H9 (cell line): ENCODE results near the gene HOXA7. TPM values are rescaled to one million over a fixed set of nuclear protein-coding genes. Genes with fewer than 3 reads are reported as not detected.

Experiments used
- DNase-seq: peaks from one replicate; pipeline ENCODE4 v3.0.0-alpha.2; 2017
- H2AFZ ChIP-seq: one replicate; pipeline ENCODE4 v1.6.1; 2013; ENCODE audit warnings: mild to moderate bottlenecking, low read length, control low read depth, moderate library complexity
- H2AK5ac ChIP-seq: 2 replicates; pipeline ENCODE4 v1.6.1; 2013; ENCODE audit warnings: low read length, control low read depth, mixed read lengths; ENCODE audit not compliant: insufficient read length
- H2BK120ac ChIP-seq: one replicate; pipeline ENCODE4 v1.6.1; 2013; ENCODE audit warnings: low read depth, mild to moderate bottlenecking, low read length, control low read depth, inconsistent platforms; ENCODE audit not compliant: poor library complexity, severe bottlenecking
- H2BK12ac ChIP-seq: 2 replicates; pipeline ENCODE4 v1.6.1; 2013; ENCODE audit warnings: low read length, control low read depth, mixed read lengths, low read depth; ENCODE audit not compliant: insufficient read length
- H2BK15ac ChIP-seq: 2 replicates; pipeline ENCODE4 v1.6.1; 2013; ENCODE audit warnings: low read depth, low read length, control low read depth
- H2BK20ac ChIP-seq: one replicate; pipeline ENCODE4 v1.6.1; 2013; ENCODE audit warnings: low read depth, mild to moderate bottlenecking, low read length, control low read depth, inconsistent platforms; ENCODE audit not compliant: poor library complexity, severe bottlenecking
- H2BK5ac ChIP-seq: 2 replicates; pipeline ENCODE4 v1.6.1; 2013; ENCODE audit warnings: low read length, control low read depth, mixed read lengths; ENCODE audit not compliant: insufficient read length
- H3K14ac ChIP-seq: 2 replicates; pipeline ENCODE4 v1.6.1; 2013; ENCODE audit warnings: low read length, control low read depth; ENCODE audit not compliant: insufficient read depth
- H3K18ac ChIP-seq: 2 replicates; pipeline ENCODE4 v1.6.1; 2013; ENCODE audit warnings: low read depth, mild to moderate bottlenecking, mixed read lengths, low read length, control low read depth; ENCODE audit not compliant: insufficient read length
- H3K23ac ChIP-seq: 2 replicates; pipeline ENCODE4 v1.6.1; 2013; ENCODE audit warnings: low read length, control low read depth, mixed read lengths, low read depth; ENCODE audit not compliant: insufficient read length
- H3K23me2 ChIP-seq: 2 replicates; pipeline ENCODE4 v1.6.1; 2013; ENCODE audit warnings: low read depth, mild to moderate bottlenecking, mixed read lengths, low read length, control low read depth; ENCODE audit not compliant: insufficient read length, poor library complexity, severe bottlenecking
- H3K27ac ChIP-seq: 2 replicates; pipeline ENCODE4 v1.5.1; 2013; ENCODE audit warnings: low read length, control low read depth, mixed read lengths, low read depth; ENCODE audit not compliant: insufficient read length
- H3K27me3 ChIP-seq: 2 replicates; pipeline ENCODE4 v1.6.1; 2013; ENCODE audit warnings: low read length, control low read depth, inconsistent platforms; ENCODE audit not compliant: insufficient read depth
- H3K4ac ChIP-seq: 2 replicates; pipeline ENCODE4 v1.6.1; 2013; ENCODE audit warnings: low read depth, mild to moderate bottlenecking, control low read depth, inconsistent platforms, low read length, moderate library complexity
- H3K4me1 ChIP-seq: 2 replicates; pipeline ENCODE4 v1.6.1; 2013; ENCODE audit warnings: low read length, control low read depth, inconsistent platforms; ENCODE audit not compliant: insufficient read depth
- H3K4me2 ChIP-seq: 2 replicates; pipeline ENCODE4 v1.6.1; 2013; ENCODE audit warnings: low read length, control low read depth, mixed read lengths; ENCODE audit not compliant: insufficient read length, insufficient read depth
- H3K56ac ChIP-seq: 2 replicates; pipeline ENCODE4 v1.6.1; 2013; ENCODE audit warnings: low read depth, mild to moderate bottlenecking, mixed read lengths, low read length, control low read depth; ENCODE audit not compliant: insufficient read length
- H3K79me1 ChIP-seq: 2 replicates; pipeline ENCODE4 v1.6.1; 2013; ENCODE audit warnings: low read depth, mild to moderate bottlenecking, moderate library complexity, low read length, control low read depth, inconsistent platforms; ENCODE audit not compliant: insufficient read depth, poor library complexity, severe bottlenecking
- H3K79me2 ChIP-seq: 2 replicates; pipeline ENCODE4 v1.6.1; 2013; ENCODE audit warnings: low read length, control low read depth, inconsistent platforms; ENCODE audit not compliant: insufficient read depth
- H3K9ac ChIP-seq: 2 replicates; pipeline ENCODE4 v1.6.1; 2013; ENCODE audit warnings: low read length, control low read depth, mixed read lengths; ENCODE audit not compliant: insufficient read length; ENCODE audit errors: extremely low read depth
- H3K9me3 ChIP-seq: one replicate; pipeline ENCODE4 v1.6.1; 2013; ENCODE audit warnings: low read depth, low read length, inconsistent platforms; ENCODE audit not compliant: control insufficient read depth
- H3T11ph ChIP-seq: one replicate; pipeline ENCODE4 v1.6.1; 2013; ENCODE audit warnings: mild to moderate bottlenecking, low read length, control low read depth, inconsistent platforms
- H4K20me1 ChIP-seq: one replicate; pipeline ENCODE4 v1.6.1; 2013; ENCODE audit not compliant: control insufficient read depth, insufficient read length, insufficient read depth
- H4K5ac ChIP-seq: 2 replicates; pipeline ENCODE4 v1.6.1; 2013; ENCODE audit warnings: low read depth, mild to moderate bottlenecking, mixed read lengths, low read length, control low read depth; ENCODE audit not compliant: insufficient read length
- H4K8ac ChIP-seq: replicated peaks from 2 replicates; pipeline ENCODE4 v1.6.1; 2013; ENCODE audit warnings: low read length, control low read depth, mixed read lengths, low read depth; ENCODE audit not compliant: insufficient read length
- H4K91ac ChIP-seq: 2 replicates; pipeline ENCODE4 v1.6.1; 2013; ENCODE audit warnings: low read depth, mild to moderate bottlenecking, moderate library complexity, mixed read lengths, low read length, control low read depth; ENCODE audit not compliant: insufficient read length
- H3K27ac Mint-ChIP-seq, 3 experiments: 2 replicates in 2 of 3; 3 replicates in 1 of 3; pipeline ENCODE4 v1.8.0; 2020 to 2021; ENCODE audit warnings: mixed read lengths in 3 of 3, mild to moderate bottlenecking in 1 of 3, moderate library complexity in 1 of 3
- H3K27me3 Mint-ChIP-seq: 2 replicates; pipeline ENCODE4 v1.8.0; 2021; ENCODE audit warnings: low read depth, mild to moderate bottlenecking, moderate library complexity, mixed read lengths
- H3K36me3 Mint-ChIP-seq, 3 experiments: 2 replicates in 2 of 3; 3 replicates in 1 of 3; pipeline ENCODE4 v1.8.0; 2020 to 2021; ENCODE audit warnings: low read depth in 3 of 3, mixed read lengths in 3 of 3; ENCODE audit not compliant: insufficient read depth in 1 of 3
- H3K4me1 Mint-ChIP-seq, 2 experiments: 2 replicates each; pipeline ENCODE4 v1.8.0; 2020; ENCODE audit warnings: mixed read lengths in 2 of 2
- H3K4me3 Mint-ChIP-seq, 2 experiments: 2 replicates in 1 of 2; 3 replicates in 1 of 2; pipeline ENCODE4 v1.8.0; 2020 to 2021; ENCODE audit warnings: mild to moderate bottlenecking in 2 of 2, mixed read lengths in 2 of 2, moderate library complexity in 1 of 2
- H3K9me3 Mint-ChIP-seq, 2 experiments: 2 replicates in 1 of 2; 3 replicates in 1 of 2; pipeline ENCODE4 v1.8.0; 2020; ENCODE audit warnings: mild to moderate bottlenecking in 2 of 2, mixed read lengths in 2 of 2, moderate library complexity in 1 of 2
- WGBS: extraction: QIAGEN DNeasy Blood & Tissue Kit; methylation state at CpG from one replicate; pipeline ENCODE4 v1.1.7; 2013; ENCODE audit warnings: missing lambda C conversion rate, low lambda C conversion rate, mixed read lengths; ENCODE audit not compliant: insufficient read length; ENCODE audit errors: extremely low coverage; 5-methylcytosine and 5-hydroxymethylcytosine counted together
- total RNA-seq: library from RNA; stranded (reverse); gene quantifications from 2 replicates; pipeline ENCODE4 v1.2.1, GENCODE V29; 2021
- TF ChIP-seq, protein P1 (sequence below): fragments of 200-600 bp; sonication (generic); conservative IDR thresholded peaks from 3 replicates; pipeline ENCODE4 v1.8.0; 2021; ENCODE audit warnings: antibody characterized with exemption, mild to moderate bottlenecking

Gene HOXA7
- total RNA-seq, 1 experiment from 2014 or later = not detected

DNA sequence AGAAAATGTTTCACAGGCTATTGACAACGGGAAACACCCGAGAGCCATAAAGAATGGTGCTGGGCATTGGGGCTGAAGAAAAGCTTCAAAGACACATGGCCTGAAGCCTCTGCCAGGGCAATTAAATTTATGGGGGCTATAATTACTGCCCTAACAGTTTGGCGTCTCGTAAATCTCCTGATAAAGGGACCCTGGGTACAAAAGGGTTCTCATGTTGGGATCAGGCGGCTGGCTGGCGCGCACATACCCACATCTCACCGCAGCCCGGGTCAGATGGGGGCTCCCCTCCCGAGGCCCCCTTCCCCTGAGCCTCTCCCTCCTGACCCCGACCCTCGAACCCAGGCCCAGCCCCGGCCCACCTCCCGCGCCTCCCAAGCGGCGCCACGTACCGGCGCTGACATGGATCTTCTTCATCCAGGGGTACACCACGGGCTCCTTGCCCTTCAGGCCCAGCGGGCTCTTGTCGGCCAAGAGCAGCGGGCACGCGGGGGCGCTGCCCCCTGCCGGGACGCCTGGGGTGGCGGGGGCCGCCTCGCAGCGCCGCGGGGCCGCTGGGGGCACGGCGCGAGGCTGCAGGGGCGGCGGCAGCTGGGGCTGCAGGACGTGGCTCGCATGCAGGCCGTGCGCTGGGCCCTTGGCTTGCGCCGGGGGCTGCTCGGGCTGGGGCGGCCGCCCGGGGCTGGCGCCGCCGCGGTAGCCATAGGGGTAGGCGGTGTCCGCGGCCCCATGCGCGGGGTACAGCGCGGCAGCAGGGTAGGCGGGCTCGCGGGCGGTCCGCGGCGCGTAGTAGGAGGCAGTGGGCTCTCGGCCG is 26.5 kb downstream of the HOXA7 start:
- peaks cover 0 to 10% of the 10 kb centered on the region in 2 experiments; a peak in 3 of 5 replicates for H3K9me3 Mint-ChIP-seq
- no peak overlapping the region for H2BK12ac ChIP-seq
- no peak overlapping the region for H3K56ac ChIP-seq
- H3K4me3 Mint-ChIP-seq = no peak overlapping the region
- WGBS = no CpG with 5 or more reads among the region's 72 CpGs
- no peaks in the 10 kb centered on the region for H3K23me2 ChIP-seq
- no peak overlapping the region for H3K27ac ChIP-seq
- no peak overlapping the region for H4K5ac ChIP-seq
- no peak overlapping the region for H2BK20ac ChIP-seq
- H3K4ac ChIP-seq = no peak overlapping the region
- no peak overlapping the region for H3K14ac ChIP-seq
- no peak overlapping the region for H3K18ac ChIP-seq
- H2AK5ac ChIP-seq = no peak overlapping the region
- H3K27ac Mint-ChIP-seq = no peak overlapping the region
- H2BK5ac ChIP-seq = no peak overlapping the region
- H3K4me1 Mint-ChIP-seq = no peaks in the 10 kb centered on the region
- no peak overlapping the region for H2BK120ac ChIP-seq
- H3K4me1 ChIP-seq = no peaks in the 10 kb centered on the region
- H4K20me1 ChIP-seq = peaks cover 3% of the 10 kb centered on the region
- H4K91ac ChIP-seq = no peak overlapping the region
- H3K9me3 ChIP-seq = no peaks in the 10 kb centered on the region
- no peak overlapping the region for H3K23ac ChIP-seq
- no peak overlapping the region for H2BK15ac ChIP-seq
- no peaks in the 10 kb centered on the region for H3K79me1 ChIP-seq
- H3T11ph ChIP-seq = no peak overlapping the region
- no peak overlapping the region for H4K8ac ChIP-seq
- no peak overlapping the region for H3K9ac ChIP-seq
- no peak overlapping the region for H2AFZ ChIP-seq
- H3K79me2 ChIP-seq = no peaks in the 10 kb centered on the region
- DNase-seq = no peak
- TF ChIP-seq, protein P1, sequence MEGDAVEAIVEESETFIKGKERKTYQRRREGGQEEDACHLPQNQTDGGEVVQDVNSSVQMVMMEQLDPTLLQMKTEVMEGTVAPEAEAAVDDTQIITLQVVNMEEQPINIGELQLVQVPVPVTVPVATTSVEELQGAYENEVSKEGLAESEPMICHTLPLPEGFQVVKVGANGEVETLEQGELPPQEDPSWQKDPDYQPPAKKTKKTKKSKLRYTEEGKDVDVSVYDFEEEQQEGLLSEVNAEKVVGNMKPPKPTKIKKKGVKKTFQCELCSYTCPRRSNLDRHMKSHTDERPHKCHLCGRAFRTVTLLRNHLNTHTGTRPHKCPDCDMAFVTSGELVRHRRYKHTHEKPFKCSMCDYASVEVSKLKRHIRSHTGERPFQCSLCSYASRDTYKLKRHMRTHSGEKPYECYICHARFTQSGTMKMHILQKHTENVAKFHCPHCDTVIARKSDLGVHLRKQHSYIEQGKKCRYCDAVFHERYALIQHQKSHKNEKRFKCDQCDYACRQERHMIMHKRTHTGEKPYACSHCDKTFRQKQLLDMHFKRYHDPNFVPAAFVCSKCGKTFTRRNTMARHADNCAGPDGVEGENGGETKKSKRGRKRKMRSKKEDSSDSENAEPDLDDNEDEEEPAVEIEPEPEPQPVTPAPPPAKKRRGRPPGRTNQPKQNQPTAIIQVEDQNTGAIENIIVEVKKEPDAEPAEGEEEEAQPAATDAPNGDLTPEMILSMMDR = no peak
- no peaks in the 10 kb centered on the region; a peak in 1 of 7 replicates for H3K36me3 Mint-ChIP-seq
- no peak overlapping the region for H3K4me2 ChIP-seq
- H3K27me3 ChIP-seq = peaks cover 95% of the 10 kb centered on the region
- H3K27me3 Mint-ChIP-seq = peaks cover 97% of the 10 kb centered on the region
